GM18907 (cell line): ENCODE results near the gene PEX7.
"Not testable (repeated sequence)": the region's sequence is repeated elsewhere in the genome, so short reads cannot be mapped to it uniquely, and the experiment has no call there.

Source experiments
- ATAC-seq: cut with Tn5 transposase; IDR thresholded peaks from one replicate; pipeline ENCODE4 v1.9.1; 2021; ENCODE audit warnings: mild to moderate bottlenecking, moderate library complexity; ENCODE audit not compliant: unreplicated experiment

The PEX7 gene

GRCh38 chr6:136840276-136841001, 18.0 kb downstream of the PEX7 start:
- ATAC-seq, result no peak

GRCh38 chr6:136843210-136843609, 20.8 kb downstream of the PEX7 start:
- ATAC-seq, result no peak

- no peak for ATAC-seq
Measured at GRCh38 chr6:136846046-136846445, 23.7 kb downstream of the PEX7 start.

GRCh38 chr6:136846477-136846876, 24.1 kb downstream of the PEX7 start:
- ATAC-seq, result not testable (repeated sequence)

- not testable (repeated sequence) for ATAC-seq
Measured at GRCh38 chr6:136849979-136850563, 27.7 kb downstream of the PEX7 start.

GRCh38 chr6:136859430-136859829, 37.0 kb downstream of the PEX7 start:
- ATAC-seq, result no peak

- no peak for ATAC-seq
Measured at GRCh38 chr6:136860043-136860442, 37.7 kb downstream of the PEX7 start.

GRCh38 chr6:136862662-136863061, 40.3 kb downstream of the PEX7 start:
- ATAC-seq, result no peak

GRCh38 chr6:136863752-136864151, 41.4 kb downstream of the PEX7 start:
- no peak for ATAC-seq

- ATAC-seq, result no peak
Measured at GRCh38 chr6:136864676-136865075, 42.3 kb downstream of the PEX7 start.

- ATAC-seq, result no peak
Measured at GRCh38 chr6:136866872-136867416, 44.6 kb downstream of the PEX7 start.

GRCh38 chr6:136869451-136869850, 47.1 kb downstream of the PEX7 start:
- ATAC-seq, result no peak

GRCh38 chr6:136873748-136874147, 51.4 kb downstream of the PEX7 start:
- no peak for ATAC-seq

GRCh38 chr6:136876469-136876868, 54.1 kb downstream of the PEX7 start:
- ATAC-seq, result not testable (repeated sequence)

- no peak for ATAC-seq
Measured at GRCh38 chr6:136880748-136881460, 58.5 kb downstream of the PEX7 start.

GRCh38 chr6:136886091-136886490, 63.7 kb downstream of the PEX7 start:
- no peak for ATAC-seq

- ATAC-seq, result no peak
Measured at GRCh38 chr6:136887953-136888352, 65.6 kb downstream of the PEX7 start.

- ATAC-seq, result no peak
Measured at GRCh38 chr6:136889271-136890193, 67.1 kb downstream of the PEX7 start.

GRCh38 chr6:136890194-136890839, 67.9 kb downstream of the PEX7 start:
- no peak for ATAC-seq

GRCh38 chr6:136890986-136891385, 68.6 kb downstream of the PEX7 start:
- no peak for ATAC-seq
